ENCODE measurements around the gene ADGRG6. TPM values are rescaled to one million over a fixed set of nuclear protein-coding genes. Genes with fewer than 3 reads are reported as not detected.

The ADGRG6 gene
- total and polyA plus RNA-seq, 10 of the 15 experiments (the other 5 are each of a cell fraction or from before 2014, with no cell fraction given): 0.01 to 0.24 (median 0.13) TPM; not detected in 7

- Histone ChIP-seq H3K4me2 (ENCODE audit: control insufficient read depth, insufficient read depth) (no peak overlapping the region), H3K27ac (ENCODE audit: control insufficient read depth, insufficient read depth) (no peak overlapping the region), H4K20me1 (ENCODE audit: control insufficient read depth, insufficient read depth) (no peaks in the 10 kb centered on the region), H2AFZ (ENCODE audit: control insufficient read depth, low read depth, low read length) (no peak overlapping the region), H3K4me1 (ENCODE audit: control insufficient read depth, insufficient read depth, low read length) (no peaks in the 10 kb centered on the region), H3K36me3 (ENCODE audit: control insufficient read depth in 2 of 2, insufficient read depth in 2 of 2, low read length in 1 of 2) (no peaks in the 10 kb centered on the region), H3K4me3 (no peak overlapping the region), H3K27me3 (replicated peaks in 1 of 2; ENCODE audit: control insufficient read depth in 2 of 2, insufficient read depth in 2 of 2, low read length in 1 of 2) (no peaks in the 10 kb centered on the region), H3K79me2 (ENCODE audit: control insufficient read depth, insufficient read depth, low read length) (no peaks in the 10 kb centered on the region), H3K9me3 (replicated peaks; ENCODE audit: control insufficient read depth, insufficient read depth, low read length) (no peaks in the 10 kb centered on the region), H3K9ac (ENCODE audit: control insufficient read depth, insufficient read depth, low read length) (no peak overlapping the region)
- in situ Hi-C loops (cut with MboI): no loop called here
- no TSS peak for BruUV-seq (replicated peaks)
- ChIA-PET CTCF (no interaction called here), SMC1A (ENCODE audit: uncharacterized antibody, unreplicated experiment) (no interaction called here), RAD21 (ENCODE audit: unreplicated experiment) (no interaction called here), POLR2A (no interaction called here)
- intact Hi-C loops (cut with micrococcal nuclease; ENCODE audit: unreplicated experiment): no loop called here
- FAIRE-seq (no peak), DNase-seq (ENCODE audit: low read depth, low spot score) (no peak), ATAC-seq (no peak)
- 15% methylated on average over 5 of the region's 5 CpGs for WGBS (ENCODE audit: insufficient coverage, insufficient replicate concordance, low lambda C conversion rate, missing lambda C conversion rate)
- TF ChIP-seq POLR2AphosphoS2 (IDR thresholded peaks at IDR 0.05; ENCODE audit: low read depth, low read length) (no peak), NR2C1 (IDR thresholded peaks at IDR 0.05) (no peak), CBX3 (IDR thresholded peaks at IDR 0.05; ENCODE audit: borderline replicate concordance, low read depth) (no peak), HCFC1 (IDR thresholded peaks at IDR 0.05; ENCODE audit: low read length) (no peak), SPI1 (IDR thresholded peaks at IDR 0.05; ENCODE audit: borderline replicate concordance, insufficient read depth, low read depth, low read length) (no peak), CBFB (IDR thresholded peaks at IDR 0.05; ENCODE audit: low read depth) (no peak), KAT2A (conservative IDR thresholded peaks at IDR 0.05; ENCODE audit: control insufficient read depth, low read depth, low read length) (no peak), CHD4 (IDR thresholded peaks at IDR 0.05) (no peak), FOXK2 (IDR thresholded peaks at IDR 0.05) (no peak), NFXL1 (IDR thresholded peaks at IDR 0.05; ENCODE audit: borderline replicate concordance) (no peak), GATAD2B (conservative IDR thresholded peaks at IDR 0.05; ENCODE audit: low read depth) (no peak), E2F8 (IDR thresholded peaks at IDR 0.05; ENCODE audit: low read depth, partially characterized antibody) (no peak), ELK1 (IDR thresholded peaks at IDR 0.05; ENCODE audit: low read depth, low read length) (no peak), WRNIP1 (IDR thresholded peaks at IDR 0.05; ENCODE audit: borderline replicate concordance, low read depth, low read length) (no peak), RAD51 (IDR thresholded peaks at IDR 0.05) (no peak), SMAD5 (IDR thresholded peaks at IDR 0.05; ENCODE audit: low read depth) (no peak), BCL11A (IDR thresholded peaks at IDR 0.05; ENCODE audit: low read depth, low read length) (no peak)
Observed at GRCh38 chr6:142275236-142276006, 26.4 kb upstream of the ADGRG6 start.
